DMS 273 (cell line): ENCODE results near the gene AHNAK.
"Not testable (repeated sequence)": the region's sequence is repeated elsewhere in the genome, so short reads cannot be mapped to it uniquely, and the experiment has no call there.

Experiments used
- DNase-seq: peaks from one replicate; lab custom pipeline; 2025; ENCODE audit not compliant: unreplicated experiment; lab: John Stamatoyannopoulos, UW

AHNAK gene

DNA sequence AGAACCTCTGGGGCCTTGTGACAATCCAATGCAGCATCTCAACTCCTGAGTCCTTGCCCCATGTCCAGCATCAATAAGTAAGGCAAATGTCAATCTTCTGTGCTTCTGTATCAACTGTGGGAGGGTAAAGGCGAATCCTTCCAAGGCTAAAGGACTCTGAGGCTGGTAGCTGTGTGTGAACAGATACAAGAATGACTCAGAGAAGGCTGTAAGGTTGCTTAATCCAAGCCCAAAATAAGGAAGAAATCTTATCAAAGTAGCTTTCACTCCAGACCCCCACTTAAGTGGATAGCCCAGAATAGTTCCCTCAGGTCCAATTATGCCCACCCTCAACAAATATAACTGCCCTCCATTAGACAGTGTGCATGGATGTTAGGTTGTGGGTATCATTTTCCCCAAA, 155.9 kb downstream of the AHNAK start:
- DNase-seq = no peak

DNA sequence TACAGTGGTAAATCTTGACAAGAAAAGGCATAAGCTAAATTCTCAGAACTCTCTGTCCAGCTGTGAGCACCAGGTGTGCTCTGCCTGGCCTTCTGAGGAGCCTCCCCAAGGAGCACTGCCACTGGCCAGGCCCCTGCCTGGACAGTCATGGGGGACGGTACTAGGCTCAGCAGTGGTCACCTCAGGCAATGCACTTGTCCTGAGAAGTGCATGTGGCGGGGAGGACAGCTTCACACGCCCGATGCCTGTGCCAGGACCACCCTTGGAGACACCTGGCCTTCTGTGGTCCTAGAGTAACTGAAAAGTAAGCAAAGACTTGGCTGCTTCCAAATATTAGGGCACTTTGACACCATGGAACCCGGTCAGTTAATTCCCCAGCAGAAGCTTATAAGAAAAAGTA, 156.4 kb downstream of the AHNAK start:
- DNase-seq = no peak

DNA sequence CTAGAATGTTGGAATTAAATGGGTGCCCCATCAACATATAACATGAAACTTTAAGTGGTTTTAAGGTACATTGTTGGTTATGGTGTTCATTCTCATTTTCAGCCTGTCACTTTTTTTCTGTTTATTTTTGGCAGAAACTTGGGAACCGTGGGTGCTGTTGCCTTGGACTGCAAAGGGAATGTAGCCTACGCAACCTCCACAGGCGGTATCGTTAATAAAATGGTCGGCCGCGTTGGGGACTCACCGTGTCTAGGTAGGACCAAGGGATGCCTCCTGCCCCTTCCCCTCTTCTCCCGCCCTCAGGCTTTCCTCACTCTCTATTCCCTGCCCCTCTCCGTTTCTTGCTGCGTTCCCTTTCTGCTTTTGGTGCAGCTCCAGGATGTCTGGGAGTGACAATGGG, 157.6 kb downstream of the AHNAK start:
- DNase-seq = no peak

DNA sequence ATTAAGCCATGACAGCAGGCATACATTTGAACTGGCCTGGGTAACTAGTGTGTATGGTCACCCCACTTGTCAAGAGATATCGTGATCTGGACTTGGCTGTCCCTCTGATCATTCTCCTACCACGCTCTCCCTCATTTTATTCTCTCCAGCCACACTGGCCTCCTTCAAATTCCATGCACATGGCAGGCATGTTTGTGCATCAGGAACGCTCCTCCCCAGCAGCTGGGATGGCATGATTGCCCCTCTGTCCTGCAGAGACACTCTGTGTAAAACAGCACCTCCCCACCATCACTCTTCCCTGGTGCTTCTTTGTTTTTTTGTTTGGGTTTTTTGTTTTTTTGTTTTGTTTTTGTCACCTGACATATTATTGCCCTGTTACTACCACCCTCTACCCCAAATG, 159.2 kb downstream of the AHNAK start:
- no peak for DNase-seq

DNA sequence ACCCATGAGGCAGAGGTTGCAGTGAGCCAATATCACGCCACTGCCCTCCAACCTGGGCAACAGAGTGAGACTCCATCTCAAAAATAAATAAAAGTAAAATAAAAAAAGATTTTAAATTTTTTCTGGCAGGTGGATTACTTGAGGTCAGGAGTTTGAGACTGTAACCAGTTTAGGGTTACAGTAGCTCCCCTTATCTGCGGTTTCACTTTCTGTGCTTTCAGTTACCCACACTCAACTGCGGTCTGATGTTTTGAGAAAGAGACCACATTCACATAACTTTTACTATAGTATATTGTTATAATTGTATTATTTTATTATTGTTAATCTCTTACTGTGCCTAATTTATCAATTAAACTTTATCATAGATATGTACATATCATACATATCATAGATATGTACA, 160.5 kb downstream of the AHNAK start:
- not testable (repeated sequence) for DNase-seq

DNA sequence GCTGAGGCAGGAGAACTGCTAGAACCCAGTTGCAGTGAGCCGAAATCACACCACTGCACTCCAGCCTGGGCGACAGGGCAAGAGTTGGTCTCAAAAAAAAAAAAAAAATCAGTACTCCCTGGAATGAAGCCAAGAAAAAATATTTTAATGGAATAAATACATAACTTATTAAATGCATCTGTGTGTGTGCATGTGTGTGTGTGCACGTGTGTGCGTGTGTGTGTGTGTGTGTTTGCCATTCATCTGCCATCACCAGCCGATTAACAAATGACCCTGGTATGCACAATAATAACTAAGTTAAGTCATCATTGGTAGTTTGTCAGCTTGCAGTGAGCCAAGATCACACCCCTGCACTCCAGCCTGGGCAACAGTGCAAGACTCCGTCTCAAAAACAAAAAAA, 162.8 kb downstream of the AHNAK start:
- no peak for DNase-seq
